Activated naive CD8-positive, alpha-beta T cell treated with anti-CD3 and anti-CD28 coated beads, Interleukin-2, amount 50 U/mL, for 16 hours (primary cell): ENCODE measurements around the gene TRIM41.
"Not testable (repeated sequence)": the region's sequence is repeated elsewhere in the genome, so short reads cannot be mapped to it uniquely, and the experiment has no call there.

Source experiments
- DNase-seq: peaks from one replicate; pipeline ENCODE4 v3.0.0-alpha.2; 2020; ENCODE audit warnings: low read depth, low spot score

The TRIM41 gene

DNA sequence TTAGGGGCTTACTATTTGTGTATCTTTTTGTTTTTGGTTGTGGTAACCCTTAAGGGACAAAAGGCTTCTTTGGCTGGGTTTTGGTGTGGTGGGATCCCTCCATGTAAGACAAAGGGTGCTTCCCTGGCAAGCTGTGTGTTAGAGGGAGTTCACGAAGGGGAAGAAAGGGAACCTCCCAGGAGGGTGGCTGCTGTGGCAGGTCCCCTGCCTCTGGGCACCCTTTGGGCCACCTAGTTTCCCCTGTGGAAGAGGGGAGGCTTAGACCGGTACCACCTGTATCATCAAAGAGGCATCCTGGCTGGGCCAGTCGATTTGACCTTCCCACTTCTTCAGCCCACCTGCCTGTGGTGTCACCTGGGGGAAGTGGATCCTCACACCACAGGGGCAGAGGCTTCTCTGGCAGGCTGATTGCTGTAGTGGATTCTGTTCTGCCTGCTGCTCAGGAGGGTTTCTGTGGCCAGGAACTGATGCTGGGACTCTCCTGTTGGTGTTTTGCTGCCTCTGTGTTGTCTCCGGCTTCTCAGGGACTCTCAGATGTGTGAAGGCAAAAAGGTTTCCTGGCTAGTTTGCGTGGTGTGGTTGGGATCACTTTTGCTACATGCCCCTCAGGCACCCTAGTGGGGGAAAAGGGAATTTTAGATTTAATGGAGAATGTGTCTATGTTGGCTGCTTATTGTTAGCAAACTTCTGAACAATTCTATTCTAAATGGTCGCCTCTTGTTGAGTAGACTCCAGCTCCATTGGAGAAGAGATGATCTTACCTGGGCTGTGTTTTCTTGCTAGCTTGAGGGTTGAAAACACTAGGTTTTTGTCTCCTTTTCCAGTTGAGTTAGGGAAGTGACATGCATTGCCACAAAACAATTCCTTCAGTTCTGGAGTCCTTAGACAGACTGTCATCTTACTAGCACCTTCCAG is 61.0 kb downstream of the TRIM41 start:
- DNase-seq = not testable (repeated sequence)
